ENCODE data around the gene ARRDC2. TPM values are rescaled to one million over a fixed set of nuclear protein-coding genes. Genes with fewer than 3 reads are reported as not detected.

Gene ARRDC2
- total RNA-seq, 1 donor from 2014 or later, result 89.4 TPM

DNA sequence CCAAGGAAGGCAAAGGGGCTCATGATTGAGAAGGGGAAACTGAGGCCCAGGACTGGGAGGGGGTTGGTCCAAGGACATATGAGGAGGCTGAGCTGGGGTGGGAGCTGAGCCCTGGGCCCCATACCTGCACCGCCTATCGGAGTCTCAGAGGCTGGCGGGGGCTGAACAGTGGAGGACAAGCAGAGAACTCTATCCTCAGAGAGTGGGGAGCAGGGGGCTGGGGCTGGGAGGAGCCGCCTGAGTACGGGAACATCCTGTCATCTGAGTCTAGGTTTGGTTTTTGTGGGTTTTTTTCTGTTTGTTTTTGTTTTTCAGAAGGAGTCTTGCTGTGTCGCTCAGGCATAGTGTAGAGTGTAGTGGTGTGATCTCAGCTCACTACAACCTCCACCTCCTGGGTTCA, 6.2 kb downstream of the ARRDC2 start:
- peak overlapping the region; percentile 33 for H3K27ac ChIP-seq
- intact Hi-C loops (cut with DNase I), result no loop called here
- H3K4me1 ChIP-seq, result peaks cover 65% of the 10 kb centered on the region
- H3K9me3 ChIP-seq, result no peaks in the 10 kb centered on the region
- H3K27me3 ChIP-seq (ENCODE audit: low read depth), result no peaks in the 10 kb centered on the region
- TF ChIP-seq, protein P1, sequence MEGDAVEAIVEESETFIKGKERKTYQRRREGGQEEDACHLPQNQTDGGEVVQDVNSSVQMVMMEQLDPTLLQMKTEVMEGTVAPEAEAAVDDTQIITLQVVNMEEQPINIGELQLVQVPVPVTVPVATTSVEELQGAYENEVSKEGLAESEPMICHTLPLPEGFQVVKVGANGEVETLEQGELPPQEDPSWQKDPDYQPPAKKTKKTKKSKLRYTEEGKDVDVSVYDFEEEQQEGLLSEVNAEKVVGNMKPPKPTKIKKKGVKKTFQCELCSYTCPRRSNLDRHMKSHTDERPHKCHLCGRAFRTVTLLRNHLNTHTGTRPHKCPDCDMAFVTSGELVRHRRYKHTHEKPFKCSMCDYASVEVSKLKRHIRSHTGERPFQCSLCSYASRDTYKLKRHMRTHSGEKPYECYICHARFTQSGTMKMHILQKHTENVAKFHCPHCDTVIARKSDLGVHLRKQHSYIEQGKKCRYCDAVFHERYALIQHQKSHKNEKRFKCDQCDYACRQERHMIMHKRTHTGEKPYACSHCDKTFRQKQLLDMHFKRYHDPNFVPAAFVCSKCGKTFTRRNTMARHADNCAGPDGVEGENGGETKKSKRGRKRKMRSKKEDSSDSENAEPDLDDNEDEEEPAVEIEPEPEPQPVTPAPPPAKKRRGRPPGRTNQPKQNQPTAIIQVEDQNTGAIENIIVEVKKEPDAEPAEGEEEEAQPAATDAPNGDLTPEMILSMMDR (IDR thresholded peaks at IDR 0.05), result no peak
- DNase-seq, result no peak
- ATAC-seq, result no peak
- peaks cover 66% of the 10 kb centered on the region for H3K36me3 ChIP-seq
- H3K4me3 ChIP-seq, result peak overlapping the region; percentile 72

DNA sequence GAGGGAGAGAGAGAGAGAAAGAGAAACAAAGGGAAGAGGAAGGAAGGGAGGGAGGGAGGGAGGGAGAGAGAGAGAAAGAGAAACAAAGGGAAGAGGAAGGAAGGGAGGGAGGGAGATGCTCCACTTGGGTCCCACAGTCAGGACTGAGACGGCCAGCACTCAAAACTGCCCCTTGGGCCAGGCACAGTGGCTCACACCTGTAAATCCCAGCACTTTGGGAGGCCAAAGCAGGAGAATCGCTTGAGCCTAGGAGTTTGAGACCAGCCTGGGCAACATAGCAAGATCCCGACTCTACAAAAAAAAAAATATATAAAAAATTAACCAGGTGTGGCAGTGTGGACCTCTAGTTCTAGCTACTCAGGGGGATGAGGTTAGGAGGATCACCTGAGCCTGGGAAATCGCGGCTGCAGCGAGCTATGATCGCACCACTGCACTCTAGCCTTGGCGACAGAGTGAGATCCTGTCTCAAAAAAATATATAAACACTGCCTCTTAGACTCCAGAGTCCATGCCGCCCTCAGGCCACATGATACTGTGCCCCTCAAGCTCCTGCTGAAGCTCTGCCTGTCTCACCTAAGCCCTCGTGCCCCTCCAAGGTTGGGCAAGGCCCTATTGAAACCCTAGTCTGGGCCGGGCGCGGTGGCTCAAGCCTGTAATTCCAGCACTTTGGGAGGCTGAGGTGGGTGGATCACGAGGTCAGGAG, 8.4 kb downstream of the ARRDC2 start:
- Histone ChIP-seq H3K4me1 (peaks cover 80% of the 10 kb centered on the region), H3K4me3 (no peak overlapping the region), H3K27me3 (ENCODE audit: low read depth) (no peaks in the 10 kb centered on the region), H3K27ac (peak overlapping the region; percentile 74), H3K36me3 (peaks cover 44% of the 10 kb centered on the region), H3K9me3 (no peaks in the 10 kb centered on the region)
- no peak for ATAC-seq
- intact Hi-C loops (cut with DNase I), result no loop called here
- TF ChIP-seq, protein P1 (IDR thresholded peaks at IDR 0.05), result no peak
- no peak for DNase-seq

DNA sequence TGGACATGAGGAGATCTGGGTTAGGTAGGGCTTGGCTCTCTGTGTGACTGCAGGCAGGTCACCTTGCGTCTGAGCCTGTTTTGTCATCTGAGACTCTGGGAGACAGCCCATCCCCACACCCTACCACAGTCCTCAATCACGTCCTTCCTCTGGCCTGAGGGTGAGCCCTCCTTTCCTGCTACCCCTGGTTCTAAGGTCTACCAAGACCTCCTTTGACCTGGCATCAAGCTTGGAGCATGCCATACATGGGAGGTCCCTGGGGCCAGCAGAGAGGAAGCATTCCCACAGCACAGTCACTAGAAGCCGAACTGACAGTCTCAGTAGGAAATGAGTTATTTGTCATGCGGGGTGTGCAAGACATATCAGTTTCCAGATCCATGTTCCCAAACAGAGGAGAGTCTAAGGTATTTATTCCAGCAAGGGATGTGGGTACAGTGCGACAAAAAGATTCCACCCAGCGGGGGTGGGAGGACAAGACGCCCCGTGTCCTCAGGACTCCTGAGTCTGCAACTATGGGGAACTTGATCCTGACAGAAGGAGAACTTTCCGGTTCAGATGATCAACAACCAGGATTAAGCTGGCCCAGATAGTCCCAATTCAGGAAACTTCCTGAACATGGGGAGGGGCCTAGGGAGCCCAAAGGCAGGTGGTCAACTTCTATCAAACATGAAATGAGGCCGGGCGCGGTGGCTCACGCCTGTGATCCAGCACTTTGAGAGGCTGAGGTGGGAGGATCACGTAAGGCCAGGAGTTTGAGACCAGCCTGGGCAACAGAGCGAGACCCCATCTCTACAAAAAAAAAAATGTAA, 9.5 kb downstream of the ARRDC2 start:
- peaks cover 33% of the 10 kb centered on the region for H3K36me3 ChIP-seq
- DNase-seq (no peak), ATAC-seq (peak; percentile 17 to 22)
- peaks cover 91% of the 10 kb centered on the region for H3K4me1 ChIP-seq
- no peaks in the 10 kb centered on the region for H3K9me3 ChIP-seq
- no peak overlapping the region for H3K4me3 ChIP-seq
- no peaks in the 10 kb centered on the region for H3K27me3 ChIP-seq (ENCODE audit: low read depth)
- TF ChIP-seq, protein P1 (IDR thresholded peaks at IDR 0.05), result no peak
- peak overlapping the region; percentile 74 for H3K27ac ChIP-seq
- intact Hi-C loops (cut with DNase I), result no loop called here

DNA sequence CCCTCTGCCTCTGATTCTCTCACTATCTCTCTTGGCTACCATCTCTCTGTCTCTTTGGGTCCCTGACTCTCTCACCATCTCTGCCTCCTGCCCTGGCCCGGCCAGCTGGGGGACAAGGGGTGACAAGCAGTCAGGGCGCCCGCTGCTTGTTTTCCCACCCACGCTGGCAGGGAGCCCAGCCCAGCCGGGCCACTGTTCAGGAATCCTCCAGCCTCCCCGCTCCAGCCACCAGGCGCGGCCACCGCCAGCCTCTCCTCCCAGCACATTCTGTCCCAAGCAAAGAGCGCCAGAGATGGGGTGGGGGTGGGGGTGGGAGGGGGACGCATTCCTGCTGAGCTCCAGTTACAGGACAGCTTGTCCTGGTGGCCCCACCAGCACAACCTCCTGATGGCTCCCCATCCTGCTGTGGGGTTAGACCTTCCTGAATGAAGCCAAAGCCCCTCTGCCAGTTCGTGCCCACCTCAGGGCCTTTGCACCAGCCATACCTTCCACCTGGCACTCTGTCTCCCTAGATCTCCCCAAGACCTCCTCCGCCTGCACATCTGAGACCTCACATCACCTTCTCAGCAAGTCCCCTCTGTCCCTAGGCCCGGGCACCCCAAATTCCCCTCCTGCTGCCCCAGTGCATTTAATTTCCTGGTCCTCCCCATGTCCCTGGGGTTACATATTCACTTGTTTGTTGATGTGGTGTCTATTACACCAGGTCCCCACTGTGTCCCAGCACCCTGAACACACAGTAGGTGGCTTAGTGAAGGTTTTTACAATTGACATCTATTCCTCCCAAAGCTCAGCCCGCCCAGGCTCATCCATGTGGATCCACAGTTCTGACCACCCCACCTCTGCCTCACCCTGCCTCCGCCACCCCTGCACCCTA, 12.5 kb downstream of the ARRDC2 start:
- TF ChIP-seq, protein P1 (IDR thresholded peaks at IDR 0.05), result no peak
- Histone ChIP-seq H3K4me3 (no peak overlapping the region), H3K27ac (peak overlapping the region; percentile 90), H3K4me1 (peaks cover 88% of the 10 kb centered on the region), H3K27me3 (ENCODE audit: low read depth) (no peaks in the 10 kb centered on the region), H3K36me3 (peaks cover 4% of the 10 kb centered on the region), H3K9me3 (no peaks in the 10 kb centered on the region)
- ATAC-seq (peak; percentile 65 to 77), DNase-seq (peak; percentile 88)
- intact Hi-C loops (cut with DNase I), result no loop called here

DNA sequence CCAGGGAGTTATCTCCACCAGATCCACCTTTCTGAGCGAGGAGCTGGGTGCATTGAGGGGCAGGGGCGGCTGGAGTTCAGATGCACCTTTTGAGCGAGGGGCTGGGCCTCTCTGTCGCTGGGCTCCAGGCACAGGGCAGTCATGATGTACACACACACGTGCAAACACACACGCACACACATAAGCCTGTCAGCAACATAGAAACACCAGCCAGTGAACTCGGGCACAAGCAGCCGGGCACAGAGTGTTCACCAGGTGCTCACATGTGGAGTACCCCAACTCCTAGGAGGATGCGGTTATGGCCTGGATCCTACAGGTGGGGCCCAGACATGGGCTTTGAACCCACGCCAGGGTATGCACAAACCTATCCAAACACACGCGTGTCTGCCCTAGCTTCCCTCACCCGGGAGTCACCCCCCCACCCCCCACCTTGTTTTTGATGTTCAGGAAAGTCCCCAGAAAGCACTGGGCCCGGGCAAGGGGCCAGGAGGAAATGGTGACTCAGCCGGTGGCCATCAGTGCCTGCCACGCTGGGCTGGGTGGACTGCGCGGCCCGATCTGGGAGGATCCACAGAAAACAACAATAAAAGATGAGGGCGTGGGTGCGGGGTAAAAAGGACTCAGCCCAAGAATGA, 13.3 kb downstream of the ARRDC2 start:
- ATAC-seq, result peak; percentile 52 to 72
- H3K4me3 ChIP-seq, result no peak overlapping the region
- no peaks in the 10 kb centered on the region for H3K36me3 ChIP-seq
- intact Hi-C loops (cut with DNase I), result no loop called here
- peak overlapping the region; percentile 90 for H3K27ac ChIP-seq
- TF ChIP-seq, protein P1 (IDR thresholded peaks at IDR 0.05), result no peak
- peak; percentile 88 for DNase-seq
- no peaks in the 10 kb centered on the region for H3K9me3 ChIP-seq
- peaks cover 82% of the 10 kb centered on the region for H3K4me1 ChIP-seq
- no peaks in the 10 kb centered on the region for H3K27me3 ChIP-seq (ENCODE audit: low read depth)
